Liver (tissue), 9 donors: ENCODE results near the gene MVB12B. TPM values are rescaled to one million over a fixed set of nuclear protein-coding genes. Genes with fewer than 3 reads are reported as not detected.

Experiments used
- DNase-seq: peaks from one replicate; pipeline ENCODE4 v3.0.0-alpha.2; 2017; ENCODE audit warnings: low spot score
- H3K27ac ChIP-seq, 2 donors: one replicate each; pipeline ENCODE4 v1.7.0; 2013; ENCODE audit warnings: inconsistent platforms in 2 of 2, low read length in 2 of 2, control low read depth in 1 of 2, low read depth in 1 of 2, mild to moderate bottlenecking in 1 of 2
- H3K27me3 ChIP-seq, 4 donors: one replicate each; pipeline versions ENCODE4 v1.6.1 to v1.7.0; 2013; ENCODE audit warnings: low read length in 3 of 4, inconsistent platforms in 1 of 4, mild to moderate bottlenecking in 1 of 4, moderate library complexity in 1 of 4; ENCODE audit not compliant: control insufficient read depth in 4 of 4, insufficient read depth in 4 of 4
- H3K36me3 ChIP-seq, 4 donors: one replicate each; pipeline versions ENCODE4 v1.6.1 to v1.7.0; 2013; ENCODE audit warnings: low read length in 3 of 4, mild to moderate bottlenecking in 3 of 4, low read depth in 1 of 4, moderate library complexity in 1 of 4; ENCODE audit not compliant: control insufficient read depth in 4 of 4, insufficient read depth in 3 of 4
- H3K4me1 ChIP-seq, 4 donors: one replicate each; pipeline versions ENCODE4 v1.6.1 to v1.7.0; 2013; ENCODE audit warnings: low read length in 3 of 4, mild to moderate bottlenecking in 3 of 4, moderate library complexity in 1 of 4; ENCODE audit not compliant: control insufficient read depth in 4 of 4, insufficient read depth in 4 of 4
- H3K4me3 ChIP-seq, 3 donors: one replicate each; pipeline versions ENCODE4 v1.6.1 to v1.7.0; 2013; ENCODE audit warnings: low read length in 3 of 3, control low read depth in 1 of 3, low read depth in 1 of 3, mild to moderate bottlenecking in 1 of 3
- H3K9ac ChIP-seq, 2 donors: one replicate each; pipeline ENCODE4 v1.7.0; 2013; ENCODE audit warnings: low read length in 2 of 2, mild to moderate bottlenecking in 2 of 2, moderate library complexity in 2 of 2, control low read depth in 1 of 2, low read depth in 1 of 2
- H3K9me3 ChIP-seq, 4 donors: one replicate each; pipeline versions ENCODE4 v1.6.1 to v1.7.0; 2013; ENCODE audit warnings: low read length in 3 of 4; ENCODE audit not compliant: control insufficient read depth in 4 of 4
- FOXA1 ChIP-seq: IDR thresholded peaks from 2 replicates; pipeline ENCODE4 v1.6.1; 2016; ENCODE audit warnings: antibody characterized with exemption
- FOXA2 ChIP-seq: IDR thresholded peaks from 2 replicates; pipeline ENCODE4 v1.6.1; 2016; ENCODE audit warnings: antibody characterized with exemption
- GABPA ChIP-seq, 2 donors: IDR thresholded peaks in 1 of 2; conservative IDR thresholded peaks in 1 of 2; 2 replicates each; pipeline ENCODE4 v1.6.1; 2016; ENCODE audit warnings: antibody characterized with exemption in 2 of 2, mild to moderate bottlenecking in 1 of 2, moderate library complexity in 1 of 2
- HNF4A ChIP-seq, 2 donors: conservative IDR thresholded peaks; 2 replicates each; pipeline ENCODE4 v1.6.1; 2016; ENCODE audit warnings: antibody characterized with exemption in 2 of 2, mild to moderate bottlenecking in 2 of 2
- JUND ChIP-seq, 2 donors: IDR thresholded peaks; 2 replicates each; pipeline ENCODE4 v1.6.1; 2016; ENCODE audit warnings: antibody characterized with exemption in 2 of 2
- RAD21 ChIP-seq, 2 donors: IDR thresholded peaks; 2 replicates each; pipeline ENCODE4 v1.6.1; 2016; ENCODE audit warnings: antibody characterized with exemption in 2 of 2, mild to moderate bottlenecking in 2 of 2
- RXRA ChIP-seq, 2 donors: IDR thresholded peaks; 2 replicates each; pipeline ENCODE4 v1.6.1; 2017 to 2018; ENCODE audit warnings: antibody characterized with exemption in 2 of 2, mild to moderate bottlenecking in 1 of 2
- SP1 ChIP-seq: IDR thresholded peaks from 2 replicates; pipeline ENCODE4 v1.6.1; 2018; ENCODE audit warnings: antibody characterized with exemption, mild to moderate bottlenecking
- TAF1 ChIP-seq: conservative IDR thresholded peaks from 2 replicates; pipeline ENCODE4 v1.6.1; 2016; ENCODE audit warnings: antibody characterized with exemption, mild to moderate bottlenecking
- YY1 ChIP-seq: IDR thresholded peaks from 2 replicates; pipeline ENCODE4 v1.6.1; 2016; ENCODE audit warnings: antibody characterized with exemption, mild to moderate bottlenecking
- WGBS: extraction: QIAGEN DNeasy Blood & Tissue Kit; methylation state at CpG from one replicate; pipeline ENCODE4 v1.1.7; 2013; 5-methylcytosine and 5-hydroxymethylcytosine counted together
- polyA plus RNA-seq, 2 donors: library from polyadenylated mRNA; stranded (reverse) in 1 of 2; unstranded in 1 of 2; fragments of 200-250 nt in 1 of 2; fragments of >200 nt in 1 of 2; fragmentation: Nextera tagmentation in 1 of 2; extraction: Ambion mirVana in 1 of 2; gene quantifications; one replicate each; pipeline versions ENCODE4 v1.2.1 to v1.2.3, GENCODE V29; 2013 to 2015
- total RNA-seq, 2 donors: library from RNA; depleted of rRNA; stranded (reverse); fragments of >200 nt; gene quantifications; one replicate each; pipeline ENCODE4 v1.2.3, GENCODE V29; 2014
- TF ChIP-seq, protein P1 (sequence below): IDR thresholded peaks from 2 replicates; pipeline ENCODE4 v1.6.1; 2016; ENCODE audit warnings: antibody characterized with exemption
- TF ChIP-seq, protein P2 (sequence below): IDR thresholded peaks from 2 replicates; pipeline ENCODE4 v1.6.1; 2016; ENCODE audit warnings: antibody characterized with exemption
- TF ChIP-seq, protein P3 (sequence below): IDR thresholded peaks from 2 replicates; pipeline ENCODE4 v1.6.1; 2016; ENCODE audit warnings: antibody characterized with exemption
- TF ChIP-seq, protein P4 (sequence below): fragments of 150-350 bp; IDR thresholded peaks from 2 replicates; pipeline ENCODE4 v1.5.1; 2017; ENCODE audit warnings: improper control_type of control experiment, low read depth, low read length; ENCODE audit not compliant: missing input control
- donor health status: healthy.
- donor health status: healthy.
- donor health status: healthy.
- donor health status: healthy.
- donor health status: healthy.

Gene MVB12B
- total and polyA plus RNA-seq, 4 donors = 5.3 to 12.4 (median 8.4) TPM

DNA sequence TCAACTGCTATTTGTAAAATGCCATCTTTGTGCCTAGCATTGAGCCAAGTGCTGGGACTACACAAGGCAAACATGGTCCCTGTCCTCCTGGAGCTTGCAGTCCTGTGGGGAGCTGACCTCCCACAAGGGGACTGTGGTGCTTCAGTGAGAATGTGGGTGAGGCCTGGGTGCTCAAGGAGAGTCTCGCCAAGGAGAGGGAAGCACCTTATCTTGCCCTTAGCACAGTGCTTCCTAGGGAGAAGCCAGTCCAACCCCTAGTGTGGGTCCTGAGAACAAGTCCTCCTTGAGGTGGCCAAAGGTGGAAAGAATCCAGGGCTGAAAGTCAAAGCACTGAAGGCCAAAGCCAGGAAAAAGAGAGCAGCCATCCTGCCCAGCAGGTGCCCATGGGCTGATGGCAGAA is 31.1 kb upstream of the MVB12B start:
- Histone ChIP-seq H3K27me3 (no peaks in the 10 kb centered on the region), H3K9ac (no peak overlapping the region), H3K9me3 (no peaks in the 10 kb centered on the region), H3K4me1 (no peaks in the 10 kb centered on the region), H3K4me3 (no peak overlapping the region), H3K27ac (no peak overlapping the region), H3K36me3 (no peaks in the 10 kb centered on the region)
- TF ChIP-seq, protein P1, sequence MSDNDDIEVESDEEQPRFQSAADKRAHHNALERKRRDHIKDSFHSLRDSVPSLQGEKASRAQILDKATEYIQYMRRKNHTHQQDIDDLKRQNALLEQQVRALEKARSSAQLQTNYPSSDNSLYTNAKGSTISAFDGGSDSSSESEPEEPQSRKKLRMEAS = no peak
- no peak for TF ChIP-seq GABPA (IDR thresholded peaks at IDR 0.05 in 1 of 2, conservative IDR thresholded peaks at IDR 0.05 in 1 of 2)
- TF ChIP-seq JUND (IDR thresholded peaks at IDR 0.05) = no peak
- TF ChIP-seq, protein P2, sequence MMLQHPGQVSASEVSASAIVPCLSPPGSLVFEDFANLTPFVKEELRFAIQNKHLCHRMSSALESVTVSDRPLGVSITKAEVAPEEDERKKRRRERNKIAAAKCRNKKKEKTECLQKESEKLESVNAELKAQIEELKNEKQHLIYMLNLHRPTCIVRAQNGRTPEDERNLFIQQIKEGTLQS = no peak
- no peak for TF ChIP-seq TAF1
- TF ChIP-seq HNF4A (conservative IDR thresholded peaks at IDR 0.05) = no peak
- TF ChIP-seq, protein P3, sequence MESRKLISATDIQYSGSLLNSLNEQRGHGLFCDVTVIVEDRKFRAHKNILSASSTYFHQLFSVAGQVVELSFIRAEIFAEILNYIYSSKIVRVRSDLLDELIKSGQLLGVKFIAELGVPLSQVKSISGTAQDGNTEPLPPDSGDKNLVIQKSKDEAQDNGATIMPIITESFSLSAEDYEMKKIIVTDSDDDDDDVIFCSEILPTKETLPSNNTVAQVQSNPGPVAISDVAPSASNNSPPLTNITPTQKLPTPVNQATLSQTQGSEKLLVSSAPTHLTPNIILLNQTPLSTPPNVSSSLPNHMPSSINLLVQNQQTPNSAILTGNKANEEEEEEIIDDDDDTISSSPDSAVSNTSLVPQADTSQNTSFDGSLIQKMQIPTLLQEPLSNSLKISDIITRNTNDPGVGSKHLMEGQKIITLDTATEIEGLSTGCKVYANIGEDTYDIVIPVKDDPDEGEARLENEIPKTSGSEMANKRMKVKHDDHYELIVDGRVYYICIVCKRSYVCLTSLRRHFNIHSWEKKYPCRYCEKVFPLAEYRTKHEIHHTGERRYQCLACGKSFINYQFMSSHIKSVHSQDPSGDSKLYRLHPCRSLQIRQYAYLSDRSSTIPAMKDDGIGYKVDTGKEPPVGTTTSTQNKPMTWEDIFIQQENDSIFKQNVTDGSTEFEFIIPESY = no peak
- no peak for TF ChIP-seq YY1
- TF ChIP-seq FOXA2 = no peak
- no peak for TF ChIP-seq SP1
- no peak for TF ChIP-seq FOXA1
- TF ChIP-seq, protein P4, sequence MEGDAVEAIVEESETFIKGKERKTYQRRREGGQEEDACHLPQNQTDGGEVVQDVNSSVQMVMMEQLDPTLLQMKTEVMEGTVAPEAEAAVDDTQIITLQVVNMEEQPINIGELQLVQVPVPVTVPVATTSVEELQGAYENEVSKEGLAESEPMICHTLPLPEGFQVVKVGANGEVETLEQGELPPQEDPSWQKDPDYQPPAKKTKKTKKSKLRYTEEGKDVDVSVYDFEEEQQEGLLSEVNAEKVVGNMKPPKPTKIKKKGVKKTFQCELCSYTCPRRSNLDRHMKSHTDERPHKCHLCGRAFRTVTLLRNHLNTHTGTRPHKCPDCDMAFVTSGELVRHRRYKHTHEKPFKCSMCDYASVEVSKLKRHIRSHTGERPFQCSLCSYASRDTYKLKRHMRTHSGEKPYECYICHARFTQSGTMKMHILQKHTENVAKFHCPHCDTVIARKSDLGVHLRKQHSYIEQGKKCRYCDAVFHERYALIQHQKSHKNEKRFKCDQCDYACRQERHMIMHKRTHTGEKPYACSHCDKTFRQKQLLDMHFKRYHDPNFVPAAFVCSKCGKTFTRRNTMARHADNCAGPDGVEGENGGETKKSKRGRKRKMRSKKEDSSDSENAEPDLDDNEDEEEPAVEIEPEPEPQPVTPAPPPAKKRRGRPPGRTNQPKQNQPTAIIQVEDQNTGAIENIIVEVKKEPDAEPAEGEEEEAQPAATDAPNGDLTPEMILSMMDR = no peak
- no peak for DNase-seq
- WGBS = 100% methylated on average over 1 of the region's 1 CpG

DNA sequence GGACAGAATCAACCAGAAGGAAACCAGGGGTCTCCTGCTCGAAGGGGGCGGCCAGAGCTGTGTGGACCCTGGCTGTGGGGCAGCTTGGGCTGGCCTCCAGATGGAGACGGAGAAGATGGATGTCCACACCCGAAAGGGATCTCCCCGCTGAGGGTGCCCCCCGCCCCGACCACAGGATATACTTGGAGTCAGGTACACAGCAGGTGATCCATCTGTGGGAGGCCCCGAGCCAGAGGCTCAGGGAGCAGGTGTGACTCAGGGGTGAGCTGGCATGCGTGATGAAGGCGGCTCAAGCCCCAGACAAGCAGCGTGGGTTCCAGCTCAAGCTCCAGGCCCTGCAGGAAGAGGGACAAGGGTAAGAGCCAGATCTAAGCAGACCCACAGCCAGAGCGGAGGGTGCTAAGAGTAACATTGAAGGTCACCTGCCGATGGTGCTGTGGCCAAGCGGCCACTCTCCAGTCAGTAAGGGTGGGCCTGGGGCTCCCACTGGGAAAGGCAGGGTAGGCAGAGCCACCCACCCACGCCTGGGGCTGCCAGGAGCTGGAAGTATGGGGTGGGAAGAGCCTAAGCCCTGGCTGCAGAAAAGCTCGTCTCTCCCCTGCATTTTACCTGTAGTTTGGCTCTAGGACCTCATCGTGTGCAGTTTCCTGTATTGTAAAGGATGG is 30.6 kb upstream of the MVB12B start:
- Histone ChIP-seq H3K9ac (no peak overlapping the region), H3K4me1 (no peaks in the 10 kb centered on the region), H3K36me3 (no peaks in the 10 kb centered on the region), H3K27ac (no peak overlapping the region), H3K4me3 (no peak overlapping the region), H3K27me3 (no peaks in the 10 kb centered on the region), H3K9me3 (no peaks in the 10 kb centered on the region)
- WGBS = 84% methylated on average over 17 of the region's 17 CpGs
- DNase-seq = peak; percentile 17
- TF ChIP-seq RAD21 (IDR thresholded peaks at IDR 0.05) (no peak), RXRA (IDR thresholded peaks at IDR 0.05) (no peak), FOXA2 (no peak), TAF1 (no peak)
- TF ChIP-seq, protein P4 = no peak
- TF ChIP-seq, protein P3 = no peak
